Stimulated activated CD4-positive, alpha-beta T cell treated with anti-CD3 and anti-CD28 coated beads, Interleukin-4, amount 100 ng/mL, for 24 hours (primary cell): ENCODE measurements around the gene OLFML2B.

Experiments used
- DNase-seq: peaks from one replicate; pipeline ENCODE4 v3.0.0-alpha.2; 2020

OLFML2B gene

GRCh38 chr1:161943737-161944136, 79.9 kb downstream of the OLFML2B start:
- DNase-seq, result no peak

GRCh38 chr1:161941726-161942436, 81.8 kb downstream of the OLFML2B start:
- no peak for DNase-seq

GRCh38 chr1:161940866-161941591, 82.6 kb downstream of the OLFML2B start:
- no peak for DNase-seq

- DNase-seq, result no peak
Observed at GRCh38 chr1:161936786-161937185, 86.9 kb downstream of the OLFML2B start.

- DNase-seq, result no peak
Observed at GRCh38 chr1:161935264-161935663, 88.4 kb downstream of the OLFML2B start.

- no peak for DNase-seq
Observed at GRCh38 chr1:161933592-161934588, 89.8 kb downstream of the OLFML2B start.
